Measurements from ENCODE around the gene SMIM7.

SMIM7 gene

DNA sequence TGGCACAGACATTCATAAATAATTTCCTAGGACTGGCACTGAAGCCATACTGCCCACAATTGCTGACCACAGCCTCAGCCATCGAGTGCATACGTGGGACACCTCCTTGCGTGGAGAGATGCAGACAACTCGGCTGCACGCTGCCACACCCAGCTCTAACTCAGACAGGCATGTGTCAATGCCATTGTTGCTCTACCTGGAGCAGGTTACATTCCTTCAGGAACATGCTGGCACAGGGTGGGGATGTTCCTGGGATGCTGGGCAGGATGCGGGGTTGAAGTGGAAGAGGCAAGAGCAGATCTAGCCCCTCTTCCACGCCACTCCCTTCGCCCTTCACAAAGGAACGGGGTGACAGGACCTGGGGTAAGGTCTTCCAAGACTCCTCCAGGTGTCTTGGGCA is 63.5 kb downstream of the SMIM7 start:
- Mint-ChIP-seq H3K9me3 (no peaks in the 10 kb centered on the region), H3K27ac (no peak overlapping the region), H3K36me3 (ENCODE audit: low read depth) (no peaks in the 10 kb centered on the region), H3K4me1 (peaks cover 14% of the 10 kb centered on the region), H3K4me3 (no peak overlapping the region), H3K27me3 (ENCODE audit: low read depth) (no peaks in the 10 kb centered on the region)
- TF ChIP-seq, protein P1, sequence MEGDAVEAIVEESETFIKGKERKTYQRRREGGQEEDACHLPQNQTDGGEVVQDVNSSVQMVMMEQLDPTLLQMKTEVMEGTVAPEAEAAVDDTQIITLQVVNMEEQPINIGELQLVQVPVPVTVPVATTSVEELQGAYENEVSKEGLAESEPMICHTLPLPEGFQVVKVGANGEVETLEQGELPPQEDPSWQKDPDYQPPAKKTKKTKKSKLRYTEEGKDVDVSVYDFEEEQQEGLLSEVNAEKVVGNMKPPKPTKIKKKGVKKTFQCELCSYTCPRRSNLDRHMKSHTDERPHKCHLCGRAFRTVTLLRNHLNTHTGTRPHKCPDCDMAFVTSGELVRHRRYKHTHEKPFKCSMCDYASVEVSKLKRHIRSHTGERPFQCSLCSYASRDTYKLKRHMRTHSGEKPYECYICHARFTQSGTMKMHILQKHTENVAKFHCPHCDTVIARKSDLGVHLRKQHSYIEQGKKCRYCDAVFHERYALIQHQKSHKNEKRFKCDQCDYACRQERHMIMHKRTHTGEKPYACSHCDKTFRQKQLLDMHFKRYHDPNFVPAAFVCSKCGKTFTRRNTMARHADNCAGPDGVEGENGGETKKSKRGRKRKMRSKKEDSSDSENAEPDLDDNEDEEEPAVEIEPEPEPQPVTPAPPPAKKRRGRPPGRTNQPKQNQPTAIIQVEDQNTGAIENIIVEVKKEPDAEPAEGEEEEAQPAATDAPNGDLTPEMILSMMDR (IDR thresholded peaks at IDR 0.05; ENCODE audit: unreplicated experiment in 3 of 3), result no peak
